ENCODE data around the gene ZNF816.
A peak's percentile ranks its signal among the peaks of the same experiment; 100 is the strongest.
"Not testable (repeated sequence)": the region's sequence is repeated elsewhere in the genome, so short reads cannot be mapped to it uniquely, and the experiment has no call there.

The ZNF816 gene

GRCh38 chr19:52990759-52991418, 28.2 kb upstream of the ZNF816 start:
- Mint-ChIP-seq H3K27ac (no peak overlapping the region), H3K27me3 (peaks cover 13% of the 10 kb centered on the region), H3K4me1 (ENCODE audit: low read depth) (peaks cover 12% of the 10 kb centered on the region), H3K9me3 (peaks cover 68% of the 10 kb centered on the region), H3K36me3 (ENCODE audit: low read depth) (peaks cover 17% of the 10 kb centered on the region), H3K4me3 (no peak overlapping the region)
- intact Hi-C loops (cut with micrococcal nuclease), result no loop called here

GRCh38 chr19:52988506-52988905, 25.8 kb upstream of the ZNF816 start:
- intact Hi-C loops (cut with micrococcal nuclease), result no loop called here
- Mint-ChIP-seq H3K27me3 (peaks cover 11% of the 10 kb centered on the region), H3K9me3 (peaks cover 73% of the 10 kb centered on the region)

GRCh38 chr19:52987221-52987620, 24.5 kb upstream of the ZNF816 start:
- Mint-ChIP-seq H3K27me3 (peaks cover 6% of the 10 kb centered on the region), H3K27ac (no peak overlapping the region), H3K4me1 (ENCODE audit: low read depth) (peaks cover 6% of the 10 kb centered on the region), H3K4me3 (no peak overlapping the region), H3K36me3 (ENCODE audit: low read depth) (peaks cover 21% of the 10 kb centered on the region), H3K9me3 (peaks cover 68% of the 10 kb centered on the region)
- intact Hi-C loops (cut with micrococcal nuclease), result no loop called here

More at GRCh38 chr19:52988506-52988905, 25.8 kb upstream of the ZNF816 start:
- H3K4me1 Mint-ChIP-seq (ENCODE audit: low read depth), result peaks cover 12% of the 10 kb centered on the region
- H3K27ac Mint-ChIP-seq, result no peak overlapping the region
- H3K36me3 Mint-ChIP-seq (ENCODE audit: low read depth), result peaks cover 25% of the 10 kb centered on the region
- no peak overlapping the region for H3K4me3 Mint-ChIP-seq

- not testable (repeated sequence) for H3K4me1 Mint-ChIP-seq (ENCODE audit: low read depth); H3K4me3 Mint-ChIP-seq; H3K27ac Mint-ChIP-seq; H3K27me3 Mint-ChIP-seq
- peaks cover 21% of the 10 kb centered on the region for H3K36me3 Mint-ChIP-seq (ENCODE audit: low read depth)
- intact Hi-C loops (cut with micrococcal nuclease), result loop anchor here (2.0 kb wide), 1 partner anchor 48 kb away; no protein-coding TSS in a partner anchor
- peaks cover 56% of the 10 kb centered on the region for H3K9me3 Mint-ChIP-seq
These were observed 20.5 kb upstream of the ZNF816 start for GRCh38 chr19:52983167-52983566.

GRCh38 chr19:52981329-52981728, 18.6 kb upstream of the ZNF816 start:
- no peaks in the 10 kb centered on the region for H3K27me3 Mint-ChIP-seq

GRCh38 chr19:52967772-52968171, 5.1 kb upstream of the ZNF816 start:
- Mint-ChIP-seq H3K36me3 (ENCODE audit: low read depth) (peaks cover 9% of the 10 kb centered on the region), H3K4me3 (no peak overlapping the region)

More at GRCh38 chr19:52981329-52981728, 18.6 kb upstream of the ZNF816 start:
- Mint-ChIP-seq H3K36me3 (ENCODE audit: low read depth) (peaks cover 13% of the 10 kb centered on the region), H3K4me1 (ENCODE audit: low read depth) (no peaks in the 10 kb centered on the region), H3K27ac (no peak overlapping the region), H3K9me3 (peaks cover 53% of the 10 kb centered on the region), H3K4me3 (no peak overlapping the region)
- intact Hi-C loops (cut with micrococcal nuclease), result no loop called here

GRCh38 chr19:52963247-52963618, 552 bp upstream of the ZNF816 start:
- Mint-ChIP-seq H3K27ac (peak overlapping the region; percentile 91), H3K4me1 (ENCODE audit: low read depth) (peaks cover 20% of the 10 kb centered on the region), H3K36me3 (ENCODE audit: low read depth) (peaks cover 33% of the 10 kb centered on the region), H3K9me3 (peaks cover 50% of the 10 kb centered on the region), H3K27me3 (no peaks in the 10 kb centered on the region), H3K4me3 (peak overlapping the region; percentile 99)
- intact Hi-C loops (cut with micrococcal nuclease), result loop anchor here (2.0 to 10.0 kb wide), 3 partner anchors 41 to 232 kb away; partner anchors contain the start of genes ZNF320, ZNF665 and ZNF888

More at GRCh38 chr19:52967772-52968171, 5.1 kb upstream of the ZNF816 start:
- Mint-ChIP-seq H3K27ac (no peak overlapping the region), H3K9me3 (peaks cover 64% of the 10 kb centered on the region), H3K4me1 (ENCODE audit: low read depth) (peaks cover 8% of the 10 kb centered on the region), H3K27me3 (no peaks in the 10 kb centered on the region)
- intact Hi-C loops (cut with micrococcal nuclease), result loop anchor here (10.0 kb wide), 1 partner anchor 227 kb away; the partner anchor contains the start of gene ZNF665

- H3K9me3 Mint-ChIP-seq, result peaks cover 52% of the 10 kb centered on the region
These were observed 700 bp downstream of the ZNF816 start for GRCh38 chr19:52961981-52962380.

GRCh38 chr19:52959613-52960295, 2.9 kb downstream of the ZNF816 start:
- intact Hi-C loops (cut with micrococcal nuclease), result loop anchor here (5.0 to 10.0 kb wide), 2 partner anchors 37 to 235 kb away; partner anchors contain the start of genes ZNF665 and ZNF888
- peaks cover 20% of the 10 kb centered on the region for H3K4me1 Mint-ChIP-seq (ENCODE audit: low read depth)
- H3K36me3 Mint-ChIP-seq (ENCODE audit: low read depth), result peaks cover 68% of the 10 kb centered on the region
- no peak overlapping the region for H3K27ac Mint-ChIP-seq
- no peaks in the 10 kb centered on the region for H3K27me3 Mint-ChIP-seq
- H3K4me3 Mint-ChIP-seq, result no peak overlapping the region
- H3K9me3 Mint-ChIP-seq, result peaks cover 63% of the 10 kb centered on the region

More at GRCh38 chr19:52961981-52962380, 700 bp downstream of the ZNF816 start:
- peak overlapping the region; percentile 91 for H3K27ac Mint-ChIP-seq
- H3K36me3 Mint-ChIP-seq (ENCODE audit: low read depth), result peaks cover 46% of the 10 kb centered on the region
- H3K4me3 Mint-ChIP-seq, result peak overlapping the region; percentile 99
- no peaks in the 10 kb centered on the region for H3K27me3 Mint-ChIP-seq
- peaks cover 20% of the 10 kb centered on the region for H3K4me1 Mint-ChIP-seq (ENCODE audit: low read depth)
- intact Hi-C loops (cut with micrococcal nuclease), result loop anchor here (1.0 to 10.0 kb wide), 4 partner anchors 20 to 233 kb away; partner anchors contain the start of genes ZNF320, ZNF665 and ZNF888

- no peaks in the 10 kb centered on the region for H3K27me3 Mint-ChIP-seq
- no peak overlapping the region for H3K4me3 Mint-ChIP-seq
- peaks cover 77% of the 10 kb centered on the region for H3K9me3 Mint-ChIP-seq
- no peak overlapping the region for H3K27ac Mint-ChIP-seq
- peaks cover 11% of the 10 kb centered on the region for H3K4me1 Mint-ChIP-seq (ENCODE audit: low read depth)
- peaks cover 88% of the 10 kb centered on the region for H3K36me3 Mint-ChIP-seq (ENCODE audit: low read depth)
- intact Hi-C loops (cut with micrococcal nuclease), result no loop called here
These were observed 5.1 kb downstream of the ZNF816 start for GRCh38 chr19:52957591-52957990.

GRCh38 chr19:52956917-52957316, 5.8 kb downstream of the ZNF816 start:
- Mint-ChIP-seq H3K9me3 (peaks cover 84% of the 10 kb centered on the region), H3K36me3 (ENCODE audit: low read depth) (peaks cover 89% of the 10 kb centered on the region), H3K27me3 (no peaks in the 10 kb centered on the region), H3K27ac (no peak overlapping the region), H3K4me1 (ENCODE audit: low read depth) (peaks cover 7% of the 10 kb centered on the region), H3K4me3 (no peak overlapping the region)
- intact Hi-C loops (cut with micrococcal nuclease), result no loop called here

GRCh38 chr19:52949422-52949821, 13.3 kb downstream of the ZNF816 start:
- no peak overlapping the region for H3K4me3 Mint-ChIP-seq
- intact Hi-C loops (cut with micrococcal nuclease), result no loop called here
- H3K4me1 Mint-ChIP-seq (ENCODE audit: low read depth), result no peaks in the 10 kb centered on the region
- no peak overlapping the region for H3K27ac Mint-ChIP-seq
- peaks cover 61% of the 10 kb centered on the region for H3K36me3 Mint-ChIP-seq (ENCODE audit: low read depth)
- H3K9me3 Mint-ChIP-seq, result peaks cover 78% of the 10 kb centered on the region
- peaks cover 9% of the 10 kb centered on the region for H3K27me3 Mint-ChIP-seq

- intact Hi-C loops (cut with micrococcal nuclease), result no loop called here
- Mint-ChIP-seq H3K27ac (no peak overlapping the region), H3K9me3 (peaks cover 74% of the 10 kb centered on the region), H3K27me3 (peaks cover 13% of the 10 kb centered on the region), H3K4me1 (ENCODE audit: low read depth) (no peaks in the 10 kb centered on the region), H3K36me3 (ENCODE audit: low read depth) (peaks cover 49% of the 10 kb centered on the region), H3K4me3 (no peak overlapping the region)
These were observed 14.5 kb downstream of the ZNF816 start for GRCh38 chr19:52948025-52948770.
